Spleen (tissue), 11 donors: ENCODE measurements around the gene RIMS1. TPM values are rescaled to one million over a fixed set of nuclear protein-coding genes. Genes with fewer than 3 reads are reported as not detected.

Source experiments
- DNase-seq: peaks from one replicate; pipeline ENCODE4 v3.0.0-alpha.2; 2020
- H3K27ac ChIP-seq, 8 donors: fragments of 200-600 bp; sonication (generic) in 7 of 8; 1 replicate in 4 of 8; 2 replicates in 4 of 8; pipeline versions ENCODE4 v1.5.0 to v1.8.0; 2016 to 2021; ENCODE audit warnings: inconsistent platforms in 4 of 8, mild to moderate bottlenecking in 4 of 8, moderate library complexity in 1 of 8
- H3K27me3 ChIP-seq, 7 donors: fragments of 200-600 bp; sonication (generic) in 6 of 7; replicated peaks in 1 of 7; 1 replicate in 4 of 7; 2 replicates in 3 of 7; pipeline versions ENCODE4 v1.5.0 to v1.8.0; 2016 to 2021; ENCODE audit warnings: inconsistent platforms in 3 of 7, mild to moderate bottlenecking in 1 of 7
- H3K36me3 ChIP-seq, 6 donors: fragments of 200-600 bp; sonication (generic) in 5 of 6; 1 replicate in 4 of 6; 2 replicates in 2 of 6; pipeline versions ENCODE4 v1.5.0 to v1.8.0; 2016 to 2021; ENCODE audit warnings: inconsistent platforms in 2 of 6
- H3K4me1 ChIP-seq, 6 donors: fragments of 200-600 bp; sonication (generic) in 5 of 6; 1 replicate in 3 of 6; 2 replicates in 3 of 6; pipeline versions ENCODE4 v1.5.0 to v1.8.0; 2016 to 2021; ENCODE audit warnings: inconsistent platforms in 3 of 6
- H3K4me3 ChIP-seq, 8 donors: fragments of 200-600 bp; sonication (generic) in 7 of 8; 1 replicate in 4 of 8; 2 replicates in 4 of 8; pipeline versions ENCODE4 v1.5.0 to v1.8.0; 2016 to 2021; ENCODE audit warnings: inconsistent platforms in 4 of 8, mild to moderate bottlenecking in 4 of 8, moderate library complexity in 2 of 8
- H3K9me3 ChIP-seq, 8 donors: fragments of 200-600 bp; sonication (generic) in 7 of 8; 1 replicate in 4 of 8; 2 replicates in 4 of 8; pipeline versions ENCODE4 v1.5.0 to v1.8.0; 2016 to 2021; ENCODE audit warnings: inconsistent platforms in 4 of 8
- CTCF ChIP-seq, 11 experiments: fragments of 200-600 bp in 7 of 11; fragments of 450-650 bp in 4 of 11; sonication (generic) in 4 of 11; IDR thresholded peaks in 8 of 11; conservative IDR thresholded peaks in 3 of 11; 1 replicate in 7 of 11; 2 replicates in 4 of 11; pipeline versions ENCODE4 v1.4.0 to v1.8.0; 2016 to 2021; ENCODE audit warnings: antibody characterized with exemption in 11 of 11, inconsistent platforms in 4 of 11, mild to moderate bottlenecking in 1 of 11
- POLR2A ChIP-seq, 3 donors: fragments of 450-650 bp; IDR thresholded peaks; one replicate each; pipeline ENCODE4 v1.5.1; 2017; ENCODE audit warnings: antibody characterized with exemption in 3 of 3, mild to moderate bottlenecking in 1 of 3
- POLR2AphosphoS5 ChIP-seq, 3 donors: sonication (generic); formaldehyde crosslinking; IDR thresholded peaks; one replicate each; pipeline ENCODE4 v1.5.1; 2017; ENCODE audit warnings: antibody characterized with exemption in 3 of 3
- WGBS, 5 donors: extraction: QIAGEN DNeasy Blood & Tissue Kit in 3 of 5; methylation state at CpG; one replicate each; pipeline versions ENCODE4 v1.1.5 to v1.1.7; 2013 to 2018; 5-methylcytosine and 5-hydroxymethylcytosine counted together
- intact Hi-C: fragments of 100-400 bp; cut with DNase I; formaldehyde crosslinking; loops from one replicate; pipeline ENCODE4 v1.15.0; 2023; ENCODE audit warnings: low total_unique reads
- polyA plus RNA-seq, 3 donors: library from polyadenylated mRNA; stranded (reverse); fragments of 200-250 nt; gene quantifications; one replicate each; pipeline ENCODE4 v1.2.1, GENCODE V29; 2013
- total RNA-seq, 7 donors: library from RNA; depleted of rRNA in 3 of 7; stranded (reverse); fragments of >200 nt in 3 of 7; fragmentation: NEBNext Ultra II Directional in 4 of 7; extraction: Animal tissue kit (Norgen Biotek cat#: 25700) in 4 of 7; gene quantifications; one replicate each; pipeline versions ENCODE4 v1.1.0 to v1.2.1, GENCODE V29; 2016 to 2021
- donor health status: healthy with polysubstance abuse.
- donor health status: DM: no; HTN: no; CAD: no; lungs with moderate emphysema.
- donor health status: DM: no; HTN: no; CAD: no.
- donor health status: Bipolar disorder and iron deficiency.
- donor health status: healthy.
- donor health status: DM: no; HTN: no; CAD: no.
- donor health status: DM: yes; HTN: yes; CAD: no.

RIMS1 gene
- total and polyA plus RNA-seq, 10 donors: not detected

GRCh38 chr6:72216222-72217068 lies 330.1 kb downstream of the RIMS1 start:
- no peak overlapping the region for H3K27ac ChIP-seq
- 58 to 77% (median 62%) methylated on average over 4 of the region's 4 CpGs for WGBS, 5 donors
- no peaks in the 10 kb centered on the region for H3K36me3 ChIP-seq
- TF ChIP-seq POLR2AphosphoS5 (IDR thresholded peaks at IDR 0.05) (no peak), POLR2A (IDR thresholded peaks at IDR 0.05) (no peak), CTCF (IDR thresholded peaks at IDR 0.05 in 8 of 11, conservative IDR thresholded peaks at IDR 0.05 in 3 of 11) (no peak)
- no peaks in the 10 kb centered on the region for H3K9me3 ChIP-seq
- no peak for DNase-seq
- H3K27me3 ChIP-seq: no peaks in the 10 kb centered on the region
- no peaks in the 10 kb centered on the region for H3K4me1 ChIP-seq
- H3K4me3 ChIP-seq: no peak overlapping the region
- intact Hi-C loops: no loop called here

DNA sequence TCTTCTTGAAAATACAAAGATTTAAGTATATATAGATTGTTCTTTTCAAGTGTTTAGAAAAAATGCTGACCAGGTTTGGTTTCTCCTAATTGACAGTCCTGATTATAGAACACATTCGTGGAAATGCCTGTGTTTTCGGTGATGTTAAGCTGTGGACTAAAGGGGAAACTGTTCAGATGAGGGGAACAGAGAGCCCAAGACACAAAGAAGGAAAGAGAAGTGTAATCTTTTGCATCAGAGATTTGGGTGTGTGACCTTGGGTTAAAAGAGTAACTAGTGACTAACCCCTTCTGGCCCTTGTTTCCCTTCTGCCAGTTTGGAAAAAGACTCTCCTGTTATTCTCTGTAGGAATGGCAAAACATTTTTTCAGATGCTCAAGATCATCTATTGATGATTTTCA lies 331.3 kb downstream of the RIMS1 start:
- H3K4me1 ChIP-seq: no peaks in the 10 kb centered on the region
- 81 to 90% (median 86%) methylated on average over 2 of the region's 2 CpGs for WGBS, 5 donors
- H3K9me3 ChIP-seq: no peaks in the 10 kb centered on the region
- no peaks in the 10 kb centered on the region for H3K27me3 ChIP-seq
- intact Hi-C loops: no loop called here
- no peak overlapping the region for H3K27ac ChIP-seq
- no peak overlapping the region for H3K4me3 ChIP-seq
- TF ChIP-seq POLR2A (IDR thresholded peaks at IDR 0.05) (no peak), CTCF (IDR thresholded peaks at IDR 0.05 in 8 of 11, conservative IDR thresholded peaks at IDR 0.05 in 3 of 11) (no peak)
- no peak for DNase-seq
- H3K36me3 ChIP-seq: no peaks in the 10 kb centered on the region

- no peaks in the 10 kb centered on the region for H3K4me1 ChIP-seq
- no peak overlapping the region for H3K27ac ChIP-seq
- intact Hi-C loops: no loop called here
- 10 to 41% (median 23%) methylated on average over 2 of the region's 2 CpGs for WGBS, 5 donors
- H3K4me3 ChIP-seq: no peak overlapping the region
- no peak for DNase-seq
- H3K27me3 ChIP-seq: no peaks in the 10 kb centered on the region
- no peak for TF ChIP-seq POLR2A (IDR thresholded peaks at IDR 0.05)
- no peak for TF ChIP-seq CTCF (IDR thresholded peaks at IDR 0.05 in 8 of 11, conservative IDR thresholded peaks at IDR 0.05 in 3 of 11)
- TF ChIP-seq POLR2AphosphoS5 (IDR thresholded peaks at IDR 0.05): no peak
- no peaks in the 10 kb centered on the region for H3K36me3 ChIP-seq
- H3K9me3 ChIP-seq: no peaks in the 10 kb centered on the region
Observed at GRCh38 chr6:72218125-72218524, 331.8 kb downstream of the RIMS1 start.

GRCh38 chr6:72219536-72219935 lies 333.2 kb downstream of the RIMS1 start:
- Histone ChIP-seq H3K4me1 (no peaks in the 10 kb centered on the region), H3K27ac (no peak overlapping the region), H3K4me3 (no peak overlapping the region), H3K36me3 (no peaks in the 10 kb centered on the region), H3K27me3 (no peaks in the 10 kb centered on the region), H3K9me3 (no peaks in the 10 kb centered on the region)
- TF ChIP-seq POLR2AphosphoS5 (IDR thresholded peaks at IDR 0.05): no peak
- TF ChIP-seq POLR2A (IDR thresholded peaks at IDR 0.05): no peak
- no peak for TF ChIP-seq CTCF (IDR thresholded peaks at IDR 0.05 in 8 of 11, conservative IDR thresholded peaks at IDR 0.05 in 3 of 11)
- intact Hi-C loops: no loop called here
- no peak for DNase-seq
